HepG2 (cell line): ENCODE measurements around the gene VARS1. TPM values are rescaled to one million over a fixed set of nuclear protein-coding genes. Genes with fewer than 3 reads are reported as not detected.

Experiments used
- CENPT ChIP-seq: sonication (generic); formaldehyde crosslinking; IDR thresholded peaks from 2 replicates; pipeline ENCODE4 v1.8.0; 2022; ENCODE audit warnings: low read depth, mild to moderate bottlenecking, moderate library complexity, missing genetic modification reagents
- GLI4 ChIP-seq: sonication (generic); formaldehyde crosslinking; IDR thresholded peaks from 2 replicates; pipeline ENCODE4 v1.5.1; 2020; ENCODE audit warnings: missing genetic modification reagents, mild to moderate bottlenecking, moderate library complexity, borderline replicate concordance
- HDAC6 ChIP-seq: fragments of 200-600 bp; sonication (generic); IDR thresholded peaks from 2 replicates; pipeline ENCODE4 v1.7.0; 2017; ENCODE audit warnings: mild to moderate bottlenecking, antibody characterized with exemption, low read length, low read depth
- JARID2 ChIP-seq: sonication (generic); formaldehyde crosslinking; IDR thresholded peaks from 2 replicates; pipeline ENCODE4 v1.8.1; 2023; ENCODE audit warnings: missing genetic modification reagents, inconsistent platforms; ENCODE audit not compliant: insufficient replicate concordance
- KDM3A ChIP-seq: IDR thresholded peaks from 2 replicates; pipeline ENCODE4 v1.6.1; 2018; ENCODE audit warnings: low read depth, missing compliant biosample characterization
- NFE2 ChIP-seq: sonication (generic); formaldehyde crosslinking; IDR thresholded peaks from 2 replicates; pipeline ENCODE4 v1.4.0; 2020; ENCODE audit warnings: missing genetic modification reagents
- PBX3 ChIP-seq: sonication (generic); formaldehyde crosslinking; IDR thresholded peaks from 2 replicates; pipeline ENCODE4 v1.8.1; 2023; ENCODE audit warnings: missing genetic modification reagents, inconsistent platforms, borderline replicate concordance
- POLR2G ChIP-seq: fragments of 200-400 bp; formaldehyde crosslinking; IDR thresholded peaks from 2 replicates; pipeline ENCODE4 v1.6.1; 2018; ENCODE audit warnings: mild to moderate bottlenecking, low read depth, low read length, moderate library complexity
- RBM39 ChIP-seq: fragments of 200-400 bp; formaldehyde crosslinking; IDR thresholded peaks from one replicate; pipeline ENCODE4 v1.6.1; 2018; ENCODE audit warnings: antibody characterized with exemption, mild to moderate bottlenecking, low read depth, low read length; ENCODE audit not compliant: poor library complexity, severe bottlenecking
- REST ChIP-seq, 2 experiments: IDR thresholded peaks; 2 replicates each; pipeline ENCODE4 v1.6.1; 2011 to 2012; ENCODE audit warnings: low read length in 2 of 2, borderline replicate concordance in 1 of 2, low read depth in 1 of 2, mild to moderate bottlenecking in 1 of 2, moderate library complexity in 1 of 2
- RFX1 ChIP-seq: fragments of 450-650 bp; IDR thresholded peaks from 2 replicates; pipeline ENCODE4 v1.6.1; 2017
- SP140L ChIP-seq: sonication (generic); formaldehyde crosslinking; IDR thresholded peaks from 2 replicates; pipeline ENCODE4 v1.4.0; 2020; ENCODE audit warnings: missing genetic modification reagents, borderline replicate concordance
- THAP11 ChIP-seq: IDR thresholded peaks from 2 replicates; pipeline ENCODE4 v1.6.1; 2016; ENCODE audit warnings: missing biosample characterization, missing genetic modification reagents
- ZFP37 ChIP-seq: sonication (generic); formaldehyde crosslinking; IDR thresholded peaks from 2 replicates; pipeline ENCODE4 v1.4.0; 2020; ENCODE audit warnings: missing genetic modification reagents, borderline replicate concordance
- ZFY ChIP-seq: sonication (generic); formaldehyde crosslinking; IDR thresholded peaks from 2 replicates; pipeline ENCODE4 v1.4.0; 2020; ENCODE audit warnings: missing genetic modification reagents
- ZNF282 ChIP-seq: fragments of 450-650 bp; IDR thresholded peaks from 2 replicates; pipeline ENCODE4 v1.6.1; 2018; ENCODE audit not compliant: partially characterized antibody
- ZNF292 ChIP-seq: sonication (generic); formaldehyde crosslinking; IDR thresholded peaks from 2 replicates; pipeline ENCODE4 v1.8.1; 2022; ENCODE audit warnings: mild to moderate bottlenecking, low read depth, missing genetic modification reagents, borderline replicate concordance
- ZNF367 ChIP-seq: sonication (generic); formaldehyde crosslinking; IDR thresholded peaks from 2 replicates; pipeline ENCODE4 v1.4.0; 2020; ENCODE audit warnings: missing genetic modification reagents, borderline replicate concordance
- ZNF616 ChIP-seq: sonication (generic); formaldehyde crosslinking; IDR thresholded peaks from 2 replicates; pipeline ENCODE4 v1.5.0; 2020; ENCODE audit warnings: low read depth, mild to moderate bottlenecking, missing genetic modification reagents
- ZNF660 ChIP-seq: sonication (generic); formaldehyde crosslinking; IDR thresholded peaks from 2 replicates; pipeline ENCODE4 v1.5.1; 2020; ENCODE audit warnings: mild to moderate bottlenecking, low read depth, missing genetic modification reagents, borderline replicate concordance
- ZNF776 ChIP-seq: sonication (generic); formaldehyde crosslinking; IDR thresholded peaks from 2 replicates; pipeline ENCODE4 v1.4.0; 2020; ENCODE audit warnings: mild to moderate bottlenecking, missing genetic modification reagents
- ZSCAN31 ChIP-seq: sonication (generic); formaldehyde crosslinking; IDR thresholded peaks from 2 replicates; pipeline ENCODE4 v1.5.0; 2020; ENCODE audit warnings: low read depth, mild to moderate bottlenecking, missing genetic modification reagents
- polyA plus RNA-seq, 8 experiments: library from polyadenylated mRNA; depleted of rRNA in 3 of 8; stranded (reverse) in 7 of 8; unstranded in 1 of 8; fragments of >200 nt; fragmentation: Illumina TruSeq in 4 of 8; extraction: Trizol in 4 of 8; gene quantifications; 2 replicates each; pipeline versions ENCODE4 v1.2.1 to v1.2.3, GENCODE V29; 2011 to 2016; ENCODE audit warnings: low read depth in 4 of 8, missing spikeins in 1 of 8, mixed read lengths in 1 of 8; ENCODE audit not compliant: insufficient read depth in 1 of 8
- total RNA-seq, 5 experiments: library from RNA; depleted of rRNA; stranded (reverse); fragments of >200 nt; fragmentation: Illumina TruSeq; extraction: Trizol; gene quantifications; 2 replicates each; pipeline ENCODE4 v1.2.3, GENCODE V29; 2016; ENCODE audit warnings: low read depth in 1 of 5
- TF ChIP-seq, protein P1 (sequence below): sonication (generic); formaldehyde crosslinking; IDR thresholded peaks from 2 replicates; pipeline ENCODE4 v1.4.0; 2020; ENCODE audit warnings: mild to moderate bottlenecking, missing genetic modification reagents
- TF ChIP-seq, protein P2 (sequence below): sonication (generic); formaldehyde crosslinking; IDR thresholded peaks from 2 replicates; pipeline ENCODE4 v1.5.1; 2020; ENCODE audit warnings: missing genetic modification reagents, mild to moderate bottlenecking, borderline replicate concordance

The VARS1 gene
- total and polyA plus RNA-seq, 2 of the 13 experiments (the other 11 are each of a cell fraction or from before 2014, with no cell fraction given): 14.7 to 56.1 TPM

GRCh38 chr6:31769684-31770371 lies 25.7 kb downstream of the VARS1 start (continued):
- TF ChIP-seq POLR2G (no peak), THAP11 (CRISPR knock-in tag) (peak; percentile 68; the same call in 1 of the 2 replicates), GLI4 (CRISPR knock-in tag) (no peak), ZNF660 (CRISPR knock-in tag) (no peak), KDM3A (CRISPR knock-in tag) (peak; percentile 78; the same call in 1 of the 2 replicates), SP140L (CRISPR knock-in tag) (no peak), NFE2 (no peak), REST (IDR thresholded peaks at IDR 0.05; ENCODE audit: borderline replicate concordance in 1 of 2, low read depth in 1 of 2, low read length in 2 of 2) (no peak), RFX1 (no peak), ZNF616 (CRISPR knock-in tag) (no peak), JARID2 (CRISPR knock-in tag) (no peak), ZNF282 (no peak), RBM39 (no peak), ZSCAN31 (CRISPR knock-in tag) (no peak), ZNF776 (no peak), ZFY (CRISPR knock-in tag) (no peak), ZNF292 (CRISPR knock-in tag) (no peak), ZNF367 (CRISPR knock-in tag) (no peak), ZFP37 (no peak), CENPT (CRISPR knock-in tag) (no peak), HDAC6 (no peak), PBX3 (CRISPR knock-in tag) (no peak)
- TF ChIP-seq, protein P1, sequence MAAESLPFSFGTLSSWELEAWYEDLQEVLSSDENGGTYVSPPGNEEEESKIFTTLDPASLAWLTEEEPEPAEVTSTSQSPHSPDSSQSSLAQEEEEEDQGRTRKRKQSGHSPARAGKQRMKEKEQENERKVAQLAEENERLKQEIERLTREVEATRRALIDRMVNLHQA: no peak
- TF ChIP-seq, protein P2, sequence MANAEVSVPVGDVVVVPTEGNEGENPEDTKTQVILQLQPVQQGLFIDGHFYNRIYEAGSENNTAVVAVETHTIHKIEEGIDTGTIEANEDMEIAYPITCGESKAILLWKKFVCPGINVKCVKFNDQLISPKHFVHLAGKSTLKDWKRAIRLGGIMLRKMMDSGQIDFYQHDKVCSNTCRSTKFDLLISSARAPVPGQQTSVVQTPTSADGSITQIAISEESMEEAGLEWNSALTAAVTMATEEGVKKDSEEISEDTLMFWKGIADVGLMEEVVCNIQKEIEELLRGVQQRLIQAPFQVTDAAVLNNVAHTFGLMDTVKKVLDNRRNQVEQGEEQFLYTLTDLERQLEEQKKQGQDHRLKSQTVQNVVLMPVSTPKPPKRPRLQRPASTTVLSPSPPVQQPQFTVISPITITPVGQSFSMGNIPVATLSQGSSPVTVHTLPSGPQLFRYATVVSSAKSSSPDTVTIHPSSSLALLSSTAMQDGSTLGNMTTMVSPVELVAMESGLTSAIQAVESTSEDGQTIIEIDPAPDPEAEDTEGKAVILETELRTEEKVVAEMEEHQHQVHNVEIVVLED: no peak
